ENCODE results near the gene TFCP2L1. TPM values are rescaled to one million over a fixed set of nuclear protein-coding genes. Genes with fewer than 3 reads are reported as not detected.

TFCP2L1 gene
- total RNA-seq, 1 experiment from 2014 or later, result 1.8 TPM

DNA sequence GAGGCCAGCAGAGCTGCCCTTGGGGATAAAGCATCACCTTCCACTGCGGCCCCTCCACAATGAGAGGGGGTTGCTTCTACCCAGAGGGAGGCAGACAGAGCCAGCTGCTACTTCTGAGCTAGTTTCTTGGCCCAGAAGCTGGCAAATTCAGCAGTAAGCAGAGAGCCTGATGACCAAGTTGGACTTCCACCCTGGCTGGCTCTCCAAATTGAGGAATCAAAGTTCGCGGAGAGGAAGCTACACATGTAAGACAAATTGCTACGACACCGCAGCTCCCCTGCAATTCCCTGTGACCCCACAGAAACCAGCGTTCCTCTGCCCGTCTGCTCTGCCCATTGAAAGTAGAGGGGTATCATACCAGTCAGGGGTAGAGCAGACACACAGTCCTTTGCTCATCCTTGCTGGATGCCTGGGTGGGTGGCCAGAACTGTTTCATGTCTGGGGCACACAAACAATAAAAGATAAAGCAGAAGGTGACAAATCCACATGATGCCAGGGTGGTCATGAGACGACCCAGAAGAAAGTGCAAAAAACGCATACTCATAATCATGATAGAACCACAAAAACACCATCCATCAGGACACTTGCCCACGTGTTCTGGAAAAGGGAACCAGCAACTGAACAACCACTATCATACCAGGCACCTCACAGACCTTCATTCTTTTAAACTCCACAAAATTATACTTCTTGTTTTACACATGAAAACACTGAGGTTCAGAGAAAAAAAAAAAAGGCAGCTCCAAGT is 5.4 kb downstream of the TFCP2L1 start:
- no peak overlapping the region for H2BK5ac ChIP-seq (ENCODE audit: insufficient read length, low read length)
- Mint-ChIP-seq H3K27me3 (ENCODE audit: low read depth) (peaks cover 27% of the 10 kb centered on the region), H3K4me3 (no peak overlapping the region), H3K4me1 (peaks cover 7 to 10% of the 10 kb centered on the region in 2 experiments), H3K9me3 (no peaks in the 10 kb centered on the region), H3K27ac (no peak overlapping the region), H3K36me3 (ENCODE audit: insufficient read depth in 1 of 3, low read depth in 3 of 3) (no peaks in the 10 kb centered on the region)
- H3K18ac ChIP-seq (ENCODE audit: insufficient read length, low read depth, low read length), result no peak overlapping the region
- WGBS (ENCODE audit: extremely low coverage, insufficient read length, low lambda C conversion rate), result no CpG with 5 or more reads among the region's 10 CpGs
- no peaks in the 10 kb centered on the region for H3K79me2 ChIP-seq (ENCODE audit: insufficient read depth, low read length)
- peaks cover 3% of the 10 kb centered on the region for H3K23me2 ChIP-seq (ENCODE audit: insufficient read length, low read depth, low read length, poor library complexity, severe bottlenecking)
- H3K4me2 ChIP-seq (ENCODE audit: insufficient read depth, insufficient read length, low read length), result no peak overlapping the region
- H4K91ac ChIP-seq (ENCODE audit: insufficient read length, low read depth, low read length), result no peak overlapping the region
- no peak overlapping the region for H2AFZ ChIP-seq (ENCODE audit: low read length)
- no peak overlapping the region for H4K5ac ChIP-seq (ENCODE audit: insufficient read length, low read depth, low read length)
- no peak overlapping the region for H3T11ph ChIP-seq (ENCODE audit: low read length)
- no peak overlapping the region for H4K8ac ChIP-seq (replicated peaks; ENCODE audit: insufficient read length, low read depth, low read length)
- DNase-seq, result no peak
- no peak overlapping the region for H3K14ac ChIP-seq (ENCODE audit: insufficient read depth, low read length)
- no peak overlapping the region for H2AK5ac ChIP-seq (ENCODE audit: insufficient read length, low read length)
- H3K27ac ChIP-seq (ENCODE audit: insufficient read length, low read depth, low read length), result no peak overlapping the region
- no peak overlapping the region for H2BK120ac ChIP-seq (ENCODE audit: low read depth, low read length, poor library complexity, severe bottlenecking)
- no peak overlapping the region for H2BK15ac ChIP-seq (ENCODE audit: low read depth, low read length)
- H3K4ac ChIP-seq (ENCODE audit: low read depth, low read length), result no peak overlapping the region
- H3K56ac ChIP-seq (ENCODE audit: insufficient read length, low read depth, low read length), result no peak overlapping the region
- H3K9me3 ChIP-seq (ENCODE audit: control insufficient read depth, low read depth, low read length), result no peaks in the 10 kb centered on the region
- no peak overlapping the region for H3K9ac ChIP-seq (ENCODE audit: extremely low read depth, insufficient read length, low read length)
- H4K20me1 ChIP-seq (ENCODE audit: control insufficient read depth, insufficient read depth, insufficient read length), result no peaks in the 10 kb centered on the region
- TF ChIP-seq, protein P1, sequence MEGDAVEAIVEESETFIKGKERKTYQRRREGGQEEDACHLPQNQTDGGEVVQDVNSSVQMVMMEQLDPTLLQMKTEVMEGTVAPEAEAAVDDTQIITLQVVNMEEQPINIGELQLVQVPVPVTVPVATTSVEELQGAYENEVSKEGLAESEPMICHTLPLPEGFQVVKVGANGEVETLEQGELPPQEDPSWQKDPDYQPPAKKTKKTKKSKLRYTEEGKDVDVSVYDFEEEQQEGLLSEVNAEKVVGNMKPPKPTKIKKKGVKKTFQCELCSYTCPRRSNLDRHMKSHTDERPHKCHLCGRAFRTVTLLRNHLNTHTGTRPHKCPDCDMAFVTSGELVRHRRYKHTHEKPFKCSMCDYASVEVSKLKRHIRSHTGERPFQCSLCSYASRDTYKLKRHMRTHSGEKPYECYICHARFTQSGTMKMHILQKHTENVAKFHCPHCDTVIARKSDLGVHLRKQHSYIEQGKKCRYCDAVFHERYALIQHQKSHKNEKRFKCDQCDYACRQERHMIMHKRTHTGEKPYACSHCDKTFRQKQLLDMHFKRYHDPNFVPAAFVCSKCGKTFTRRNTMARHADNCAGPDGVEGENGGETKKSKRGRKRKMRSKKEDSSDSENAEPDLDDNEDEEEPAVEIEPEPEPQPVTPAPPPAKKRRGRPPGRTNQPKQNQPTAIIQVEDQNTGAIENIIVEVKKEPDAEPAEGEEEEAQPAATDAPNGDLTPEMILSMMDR (conservative IDR thresholded peaks at IDR 0.05), result no peak
- H3K27me3 ChIP-seq (ENCODE audit: insufficient read depth, low read length), result peaks cover 10% of the 10 kb centered on the region; the same call in 1 of the 2 replicates
- no peak overlapping the region for H3K23ac ChIP-seq (ENCODE audit: insufficient read length, low read depth, low read length)
- H2BK12ac ChIP-seq (ENCODE audit: insufficient read length, low read depth, low read length), result no peak overlapping the region
- H3K4me1 ChIP-seq (ENCODE audit: insufficient read depth, low read length), result no peaks in the 10 kb centered on the region
- no peaks in the 10 kb centered on the region for H3K79me1 ChIP-seq (ENCODE audit: insufficient read depth, low read depth, low read length, poor library complexity, severe bottlenecking)
- no peak overlapping the region for H2BK20ac ChIP-seq (ENCODE audit: low read depth, low read length, poor library complexity, severe bottlenecking)

Measured in H9 (cell line).